HG02763 (cell line): Measurements from ENCODE around the gene SLC6A17.

Experiments used
- ATAC-seq: cut with Tn5 transposase; IDR thresholded peaks from one replicate; pipeline ENCODE4 v1.9.1; 2021; ENCODE audit warnings: mild to moderate bottlenecking, moderate library complexity; ENCODE audit not compliant: unreplicated experiment

The SLC6A17 gene

DNA sequence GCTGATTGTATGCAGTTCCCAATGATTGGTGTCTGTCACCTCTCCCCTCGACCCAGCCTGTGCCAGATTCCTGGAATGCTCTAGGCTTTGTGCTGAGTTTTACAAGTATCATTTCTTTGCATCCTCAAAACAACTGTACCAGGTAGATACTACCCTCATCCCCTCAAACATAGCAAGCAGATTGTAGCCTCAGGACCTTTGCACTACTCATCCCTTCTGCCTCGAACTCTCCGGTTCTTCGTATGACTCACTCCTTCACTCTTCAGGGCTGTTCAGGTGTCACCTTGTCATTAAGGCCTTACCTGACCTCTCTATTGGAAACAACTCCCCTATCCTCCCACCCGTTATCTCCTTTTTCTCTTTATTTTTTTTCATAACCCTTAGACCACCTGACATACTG is 67.8 kb downstream of the SLC6A17 start:
- ATAC-seq = no peak

DNA sequence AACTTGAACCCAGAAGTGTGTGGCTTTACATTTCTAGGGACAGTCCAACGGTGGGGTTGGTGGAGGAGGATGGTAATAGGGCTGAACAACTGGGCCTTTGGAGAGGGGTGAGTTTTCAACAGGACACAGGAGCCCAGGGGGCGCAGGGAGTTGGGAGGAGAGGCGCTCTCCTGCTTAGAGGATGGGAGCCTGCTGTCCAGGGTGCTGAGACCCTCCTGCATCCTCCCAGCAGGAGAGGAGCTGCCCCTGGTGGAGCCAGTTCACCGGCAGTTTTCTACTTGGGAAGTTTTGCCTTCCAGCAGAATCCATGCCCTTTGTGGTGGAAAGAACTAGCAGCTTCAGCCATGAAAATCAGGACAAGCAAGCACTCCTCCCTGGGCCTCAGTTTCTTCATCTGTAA is 68.4 kb downstream of the SLC6A17 start:
- no peak for ATAC-seq

GRCh38 chr1:110220324-110220723 is 70.0 kb downstream of the SLC6A17 start:
- ATAC-seq = no peak

- no peak for ATAC-seq
Measured at GRCh38 chr1:110221119-110221518, 70.8 kb downstream of the SLC6A17 start.

DNA sequence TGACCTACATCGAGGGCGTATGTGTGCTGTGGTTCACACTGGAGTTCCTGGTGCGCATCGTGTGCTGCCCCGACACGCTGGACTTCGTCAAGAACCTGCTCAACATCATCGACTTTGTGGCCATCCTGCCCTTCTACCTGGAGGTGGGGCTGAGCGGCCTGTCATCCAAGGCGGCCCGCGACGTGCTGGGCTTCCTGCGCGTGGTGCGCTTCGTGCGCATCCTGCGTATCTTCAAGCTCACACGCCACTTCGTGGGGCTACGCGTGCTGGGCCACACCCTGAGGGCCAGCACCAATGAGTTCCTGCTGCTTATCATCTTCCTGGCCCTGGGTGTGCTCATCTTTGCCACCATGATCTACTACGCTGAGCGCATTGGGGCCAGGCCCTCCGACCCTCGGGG is 72.8 kb downstream of the SLC6A17 start:
- ATAC-seq = no peak

GRCh38 chr1:110223581-110223980 is 73.3 kb downstream of the SLC6A17 start:
- no peak for ATAC-seq

DNA sequence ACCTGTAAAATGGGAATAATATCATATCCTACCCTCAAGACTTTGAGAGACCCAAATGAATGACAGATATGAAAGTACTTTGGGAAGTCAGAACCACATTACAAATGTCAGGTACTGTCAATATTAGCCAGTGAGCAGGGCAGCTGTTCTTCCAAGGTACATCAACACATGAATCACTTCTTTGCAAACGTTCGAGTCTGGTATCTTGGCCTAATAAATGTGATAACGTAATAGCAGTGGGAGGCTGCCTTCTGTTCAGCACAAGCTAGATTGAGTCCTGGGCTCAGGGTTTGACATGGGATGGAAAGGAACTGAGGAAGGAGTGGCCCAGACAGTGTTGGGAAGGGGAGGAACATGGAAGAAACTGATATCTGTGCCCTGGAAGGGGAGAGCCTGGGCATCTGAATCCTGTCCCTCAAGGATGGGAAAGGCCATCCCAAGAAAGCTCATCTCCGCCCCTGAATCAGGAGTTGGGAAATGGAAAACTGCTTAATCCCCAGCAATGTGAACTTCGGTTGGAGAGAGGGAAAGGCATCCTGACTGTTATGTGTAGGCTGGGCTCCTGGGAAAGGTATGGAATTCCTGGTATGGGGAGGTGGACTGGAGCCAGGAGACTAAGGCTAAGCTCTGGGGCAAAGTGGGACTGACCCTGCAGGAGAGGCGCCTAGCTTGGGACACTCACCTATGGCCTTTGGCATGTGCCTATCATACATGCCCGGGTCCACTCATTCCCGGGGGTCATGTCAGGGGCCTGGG is 74.1 kb downstream of the SLC6A17 start:
- ATAC-seq = no peak

DNA sequence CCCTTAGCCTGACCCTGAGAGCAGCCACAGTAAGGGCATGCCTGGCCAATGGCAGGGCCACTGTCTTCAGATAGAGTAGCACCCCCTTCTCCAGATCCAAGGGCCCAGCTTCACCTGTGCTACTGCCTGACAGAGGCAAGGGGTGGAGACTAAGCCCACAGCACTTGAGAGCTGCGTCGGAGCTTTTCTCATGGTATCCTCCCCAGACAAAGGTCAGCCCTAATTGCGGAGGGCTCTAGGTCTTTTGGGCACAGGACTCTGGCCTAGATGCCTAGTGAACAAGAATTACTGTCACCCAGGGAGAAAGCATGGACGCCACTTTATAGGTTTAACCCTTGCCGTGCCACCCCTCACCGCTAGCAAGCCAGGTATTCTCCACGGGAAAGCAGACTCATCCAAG is 74.9 kb downstream of the SLC6A17 start:
- no peak for ATAC-seq

DNA sequence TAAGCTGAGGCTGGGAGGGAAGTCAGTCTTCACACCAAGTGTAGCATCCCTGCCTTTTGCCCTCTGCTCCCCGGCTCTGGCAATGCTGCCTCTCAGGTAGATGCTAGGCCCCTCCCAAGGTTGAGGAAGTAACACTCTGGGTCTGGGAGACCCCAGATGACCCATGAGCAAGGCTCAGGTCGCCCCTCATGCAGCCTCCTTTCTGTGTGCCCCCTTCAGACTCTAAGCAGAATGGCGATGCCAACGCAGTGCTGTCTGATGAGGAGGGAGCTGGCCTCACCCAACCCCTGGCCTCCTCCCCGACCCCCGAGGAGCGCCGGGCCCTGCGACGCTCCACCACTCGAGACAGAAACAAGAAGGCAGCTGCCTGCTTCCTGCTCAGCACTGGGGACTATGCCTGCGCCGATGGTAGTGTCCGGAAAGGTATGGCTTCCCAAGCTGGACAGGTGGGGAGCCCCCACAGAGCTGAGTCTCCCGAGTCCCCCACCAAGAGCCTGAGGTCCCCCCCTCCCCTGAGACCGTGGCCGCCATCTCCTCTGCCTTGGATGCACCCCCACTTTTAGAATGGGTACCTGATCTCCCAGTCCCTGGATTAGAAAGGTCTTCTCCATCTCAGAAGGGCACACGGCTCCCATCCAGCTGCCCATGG is 75.6 kb downstream of the SLC6A17 start:
- no peak for ATAC-seq

DNA sequence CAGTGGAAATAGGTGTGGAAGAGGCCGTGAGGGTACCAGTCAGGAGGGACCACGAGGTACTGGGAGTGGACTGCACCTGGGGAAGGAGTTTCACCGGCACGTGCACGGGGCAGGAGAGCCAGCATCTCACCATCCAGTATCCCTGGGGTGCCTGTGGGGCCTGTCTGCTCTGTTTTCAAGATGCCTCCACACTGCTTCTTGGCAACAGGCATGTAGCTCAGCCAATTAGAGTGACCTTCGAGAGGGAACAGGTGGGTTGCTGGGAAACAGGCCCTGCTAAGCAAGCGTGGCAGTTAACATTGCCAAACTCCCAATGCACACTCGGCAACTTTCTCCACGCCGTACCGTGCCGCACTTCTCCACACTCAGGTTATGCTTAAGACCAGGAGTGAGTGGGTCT is 77.5 kb downstream of the SLC6A17 start:
- no peak for ATAC-seq

GRCh38 chr1:110228381-110228780 is 78.1 kb downstream of the SLC6A17 start:
- ATAC-seq = no peak

- ATAC-seq = no peak
Measured at GRCh38 chr1:110228869-110229268, 78.6 kb downstream of the SLC6A17 start.

- no peak for ATAC-seq
Measured at GRCh38 chr1:110229348-110230001, 79.2 kb downstream of the SLC6A17 start.

GRCh38 chr1:110230381-110231199 is 80.3 kb downstream of the SLC6A17 start:
- ATAC-seq = no peak

- no peak for ATAC-seq
Measured at GRCh38 chr1:110233861-110234260, 83.6 kb downstream of the SLC6A17 start.

DNA sequence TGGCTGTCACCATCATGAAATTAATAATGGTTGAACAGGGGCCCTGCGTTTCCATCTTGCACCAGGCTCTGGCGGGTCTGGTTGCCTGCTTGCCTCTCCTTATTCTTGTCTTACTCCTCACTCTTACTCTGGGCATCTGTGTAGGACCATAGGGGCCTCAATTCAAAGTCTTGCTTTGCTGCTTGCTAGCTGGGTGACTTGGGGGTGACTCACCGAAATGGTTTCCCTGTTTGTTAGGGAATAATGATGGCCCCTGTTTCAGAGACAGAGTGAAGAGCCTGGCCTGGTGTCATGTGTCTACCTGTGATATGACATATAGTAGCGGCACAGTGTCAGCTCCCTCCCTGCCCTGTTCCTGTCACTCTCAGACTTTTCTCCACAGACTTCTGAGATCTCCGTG is 84.4 kb downstream of the SLC6A17 start:
- no peak for ATAC-seq

DNA sequence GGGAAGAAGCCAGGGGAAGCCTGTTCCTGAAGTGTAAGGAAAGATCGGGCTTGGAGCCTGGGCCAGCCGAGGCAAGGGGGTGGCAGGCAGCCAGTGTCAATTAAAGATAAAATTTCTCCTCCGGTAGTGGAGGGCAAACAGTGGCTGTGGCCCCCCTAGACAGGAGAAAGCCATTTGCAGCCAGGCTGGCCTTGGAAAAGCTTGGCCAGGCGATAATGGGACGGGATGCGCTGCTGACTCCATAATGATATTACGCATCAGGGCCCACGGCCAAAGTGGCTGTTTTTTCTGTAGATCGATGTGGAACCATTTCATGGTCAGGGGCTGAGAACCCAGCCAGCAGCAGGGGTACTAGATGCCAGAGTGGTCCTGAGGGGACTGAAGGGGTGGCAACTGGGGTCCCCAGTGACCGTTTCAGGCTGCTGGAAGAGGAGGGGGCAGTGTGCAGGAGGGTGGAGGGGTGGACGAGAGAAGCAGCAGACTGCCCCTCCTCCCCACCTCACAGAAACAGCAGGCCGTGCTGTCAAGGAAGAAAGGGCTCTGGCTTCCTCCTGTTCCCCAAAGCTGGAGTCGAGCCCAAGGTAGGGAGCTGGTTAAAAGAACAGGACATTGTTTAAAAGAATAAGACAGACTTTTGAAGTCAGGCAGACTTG is 85.0 kb downstream of the SLC6A17 start:
- no peak for ATAC-seq

DNA sequence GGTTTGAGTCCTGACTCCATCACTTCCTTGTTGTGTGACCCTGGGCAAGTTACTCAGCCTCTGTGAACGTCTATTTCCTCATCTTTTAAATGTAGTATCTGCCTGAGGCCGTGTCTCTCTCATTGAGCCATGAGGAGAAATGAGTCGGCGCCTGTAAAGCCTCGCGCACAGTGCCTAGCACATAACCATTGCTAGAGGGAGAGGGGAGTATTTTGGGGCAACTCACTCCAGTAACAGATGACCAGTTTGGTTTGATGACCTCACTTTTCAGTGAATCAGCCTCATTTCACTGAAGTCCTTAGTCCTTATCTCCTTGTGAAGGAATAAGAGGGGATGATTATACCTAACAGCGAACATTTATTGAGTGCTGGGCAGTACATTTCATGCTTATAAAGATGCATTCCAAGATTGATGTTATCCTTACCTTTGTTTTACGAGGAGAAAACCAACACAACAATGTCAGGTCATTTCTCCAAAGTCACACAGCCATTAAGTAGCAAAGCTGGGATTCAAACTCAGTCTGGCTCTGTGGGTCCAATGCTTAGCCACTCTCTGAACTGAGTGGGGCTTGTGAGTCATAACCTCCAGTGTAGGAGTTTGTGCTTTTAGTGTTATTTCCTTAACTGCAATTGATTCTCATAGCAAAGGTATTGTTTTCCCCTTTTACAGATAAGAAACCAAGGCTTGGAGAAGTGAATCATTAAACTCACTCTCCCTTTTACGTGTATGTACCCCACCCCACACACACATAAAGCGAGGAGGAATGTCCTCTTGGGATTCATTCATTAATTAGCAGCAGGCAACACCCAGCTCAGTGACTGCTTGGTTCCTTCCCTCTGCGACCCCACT is 85.8 kb downstream of the SLC6A17 start:
- ATAC-seq = no peak

DNA sequence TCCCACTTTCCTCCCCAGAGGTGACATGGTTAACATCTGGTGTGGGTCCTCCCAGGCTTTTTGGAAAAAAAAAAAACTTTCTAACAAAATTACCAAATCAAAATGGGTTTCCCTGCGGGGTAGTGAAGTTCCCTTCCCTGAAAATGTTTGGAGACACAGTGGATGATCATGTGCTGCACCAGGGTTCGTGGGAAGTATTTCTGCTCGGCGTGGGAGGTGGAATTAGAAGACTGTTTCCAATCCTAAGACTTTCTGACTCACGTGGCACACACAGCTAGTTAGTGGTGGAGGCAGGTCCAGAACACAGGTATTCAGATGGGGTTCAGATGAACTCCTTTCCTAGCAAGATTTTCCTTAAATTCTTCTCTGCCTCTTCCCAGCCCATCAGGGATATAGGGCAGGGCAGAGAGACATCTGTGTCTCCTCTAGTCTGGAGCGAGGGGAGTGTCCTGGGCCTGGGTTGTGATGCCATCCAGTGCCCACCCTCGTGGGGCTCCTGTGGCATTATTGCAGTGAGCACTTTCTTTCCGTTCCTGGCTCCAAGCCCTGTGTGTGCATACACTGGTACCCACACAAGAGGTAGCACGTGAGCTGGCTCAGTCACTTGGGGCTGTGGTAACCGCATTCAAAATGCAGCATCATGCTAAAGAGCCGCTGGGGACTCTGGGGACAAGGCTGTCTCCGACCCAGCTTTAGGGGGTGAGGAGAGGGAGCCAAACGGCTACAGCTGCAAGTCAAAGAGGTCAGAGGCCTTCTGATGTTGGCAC is 87.3 kb downstream of the SLC6A17 start:
- ATAC-seq = no peak
